PC-9 (cell line): ENCODE measurements around the gene HOXA11. TPM values are rescaled to one million over a fixed set of nuclear protein-coding genes. Genes with fewer than 3 reads are reported as not detected.

Source experiments
- BruUV-seq: library from RNA; stranded (reverse); fragments of 400-500 nt; replicated peaks from 2 replicates; lab custom pipeline; 2021; lab: Mats Ljungman, UMichigan
- CTCF ChIA-PET: fragments of 300-600 bp; sonication (Branson Sonifier 250); formaldehyde crosslinking; loops from one replicate; lab custom pipeline; 2022; ENCODE audit warnings: antibody characterized with exemption; lab: Charles Lee
- POLR2A ChIA-PET: fragments of 300-600 bp; sonication (Branson Sonifier 250); formaldehyde crosslinking; loops from one replicate; lab custom pipeline; 2022; ENCODE audit warnings: antibody characterized with exemption; ENCODE audit not compliant: unreplicated experiment; lab: Charles Lee
- DNase-seq, 2 experiments: peaks; one replicate each; pipeline versions ENCODE4 v3.0.0 to v3.0.0-alpha.2; 2015 to 2022; ENCODE audit warnings: mixed read lengths in 1 of 2
- H2AFZ ChIP-seq: fragments of 200-600 bp; sonication (generic); 2 replicates; pipeline ENCODE4 v1.8.1; 2017; ENCODE audit warnings: antibody characterized with exemption
- H3F3A ChIP-seq: fragments of 200-600 bp; sonication (generic); 2 replicates; pipeline ENCODE4 v1.8.1; 2017; ENCODE audit warnings: antibody characterized with exemption, mild to moderate bottlenecking, low read depth; ENCODE audit not compliant: insufficient read depth
- H3K27ac ChIP-seq: fragments of 200-600 bp; sonication (generic); 2 replicates; pipeline ENCODE4 v1.6.1; 2016; ENCODE audit warnings: mixed run types
- H3K27me3 ChIP-seq: fragments of 200-600 bp; sonication (generic); 2 replicates; pipeline ENCODE4 v1.6.1; 2016; ENCODE audit warnings: low read depth, mixed run types; ENCODE audit not compliant: insufficient read depth
- H3K36me3 ChIP-seq: fragments of 200-600 bp; sonication (generic); 2 replicates; pipeline ENCODE4 v1.6.1; 2016; ENCODE audit warnings: low read depth, mixed run types
- H3K4me1 ChIP-seq: fragments of 200-600 bp; sonication (generic); replicated peaks from 2 replicates; pipeline ENCODE4 v1.6.1; 2016; ENCODE audit warnings: mixed run types; ENCODE audit not compliant: insufficient read depth
- H3K4me2 ChIP-seq: fragments of 200-600 bp; sonication (generic); 2 replicates; pipeline ENCODE4 v1.6.1; 2017; ENCODE audit warnings: mixed run types
- H3K4me3 ChIP-seq: fragments of 200-600 bp; sonication (generic); 2 replicates; pipeline ENCODE4 v1.6.1; 2016; ENCODE audit warnings: mixed run types
- H3K79me2 ChIP-seq: fragments of 200-600 bp; sonication (generic); 2 replicates; pipeline ENCODE4 v1.6.1; 2017; ENCODE audit warnings: low read depth, mixed run types
- H3K9me2 ChIP-seq: fragments of 200-600 bp; sonication (generic); 2 replicates; pipeline ENCODE4 v1.8.1; 2017; ENCODE audit warnings: mild to moderate bottlenecking; ENCODE audit not compliant: insufficient read depth
- H3K9me3 ChIP-seq: fragments of 200-600 bp; sonication (generic); 2 replicates; pipeline ENCODE4 v1.8.1; 2016; ENCODE audit warnings: low read depth; ENCODE audit not compliant: insufficient read depth
- H4K20me1 ChIP-seq: fragments of 200-600 bp; sonication (generic); 2 replicates; pipeline ENCODE4 v1.8.1; 2017; ENCODE audit not compliant: insufficient read depth
- EZH2 ChIP-seq: fragments of 200-600 bp; sonication (generic); IDR thresholded peaks from 2 replicates; pipeline ENCODE4 v1.8.0; 2017; ENCODE audit warnings: antibody characterized with exemption, low read depth
- intact Hi-C: fragments of 100-400 bp; cut with micrococcal nuclease; formaldehyde crosslinking; loops from one replicate; pipeline ENCODE4 v1.10.0; 2022; ENCODE audit not compliant: unreplicated experiment
- total RNA-seq: library from RNA; stranded (reverse); gene quantifications from 2 replicates; pipeline ENCODE4 v1.2.3, GENCODE V29; 2021
- TF ChIP-seq, protein P1 (sequence below): fragments of 200-600 bp; sonication (generic); conservative IDR thresholded peaks from 2 replicates; pipeline ENCODE4 v1.6.1; 2017; ENCODE audit warnings: mixed run types, antibody characterized with exemption, mild to moderate bottlenecking, moderate library complexity

Gene HOXA11
- total RNA-seq, 1 experiment from 2014 or later, result 0.26 TPM

DNA sequence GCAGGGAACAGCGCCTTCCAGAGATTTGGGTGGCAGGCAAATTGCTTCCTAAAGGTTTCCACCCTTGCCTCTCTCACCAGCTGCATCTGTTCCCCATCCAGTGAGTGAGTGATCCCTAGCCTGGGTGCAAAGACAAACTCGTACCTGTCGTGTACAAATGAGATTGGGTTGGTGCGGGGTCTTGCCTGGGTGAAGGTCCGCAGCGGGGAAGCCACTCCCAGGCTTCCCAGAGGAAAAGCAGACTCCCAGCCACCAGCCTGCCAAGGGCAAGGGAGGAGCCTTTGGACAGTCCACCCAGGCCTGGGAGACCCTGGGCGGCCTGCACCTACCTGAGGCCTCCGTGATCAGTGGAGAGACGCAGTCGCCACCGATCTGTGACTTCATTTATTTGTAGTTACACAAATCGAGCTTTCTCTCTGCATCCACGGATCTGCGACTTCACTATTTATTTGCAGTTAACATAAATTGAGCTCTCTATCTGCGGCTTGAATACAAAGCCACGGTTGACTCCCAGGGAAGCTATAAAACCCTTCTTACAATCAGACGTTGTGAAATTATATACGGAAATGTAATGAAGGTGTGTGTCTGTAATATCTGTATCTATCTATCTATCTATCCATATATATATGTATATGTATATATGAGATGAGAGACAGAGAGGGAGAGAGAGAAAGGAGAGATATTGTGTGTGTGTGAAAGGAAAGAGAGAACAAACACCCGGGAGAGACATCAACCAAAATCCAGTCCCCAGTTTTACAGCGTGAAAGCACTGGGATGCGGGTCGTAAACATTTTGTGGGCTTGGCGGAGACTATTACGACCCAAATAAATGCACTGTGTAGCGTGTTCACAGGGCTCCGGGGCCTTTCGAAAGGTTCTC, 25.5 kb downstream of the HOXA11 start:
- Histone ChIP-seq H3K9me3 (no peaks in the 10 kb centered on the region), H3K27me3 (no peaks in the 10 kb centered on the region), H3K4me1 (0 out of 2 replicates have a peak, but pooled peaks cover 3% of the 10 kb centered on the region), H3K9me2 (no peaks in the 10 kb centered on the region), H2AFZ (no peak overlapping the region), H3K36me3 (no peaks in the 10 kb centered on the region), H3K4me2 (no peak overlapping the region), H3K4me3 (no peak overlapping the region), H3K27ac (no peak overlapping the region), H3F3A (peaks cover 14% of the 10 kb centered on the region; the same call in 1 of the 2 replicates), H4K20me1 (no peaks in the 10 kb centered on the region), H3K79me2 (no peaks in the 10 kb centered on the region)
- TF ChIP-seq, protein P1, sequence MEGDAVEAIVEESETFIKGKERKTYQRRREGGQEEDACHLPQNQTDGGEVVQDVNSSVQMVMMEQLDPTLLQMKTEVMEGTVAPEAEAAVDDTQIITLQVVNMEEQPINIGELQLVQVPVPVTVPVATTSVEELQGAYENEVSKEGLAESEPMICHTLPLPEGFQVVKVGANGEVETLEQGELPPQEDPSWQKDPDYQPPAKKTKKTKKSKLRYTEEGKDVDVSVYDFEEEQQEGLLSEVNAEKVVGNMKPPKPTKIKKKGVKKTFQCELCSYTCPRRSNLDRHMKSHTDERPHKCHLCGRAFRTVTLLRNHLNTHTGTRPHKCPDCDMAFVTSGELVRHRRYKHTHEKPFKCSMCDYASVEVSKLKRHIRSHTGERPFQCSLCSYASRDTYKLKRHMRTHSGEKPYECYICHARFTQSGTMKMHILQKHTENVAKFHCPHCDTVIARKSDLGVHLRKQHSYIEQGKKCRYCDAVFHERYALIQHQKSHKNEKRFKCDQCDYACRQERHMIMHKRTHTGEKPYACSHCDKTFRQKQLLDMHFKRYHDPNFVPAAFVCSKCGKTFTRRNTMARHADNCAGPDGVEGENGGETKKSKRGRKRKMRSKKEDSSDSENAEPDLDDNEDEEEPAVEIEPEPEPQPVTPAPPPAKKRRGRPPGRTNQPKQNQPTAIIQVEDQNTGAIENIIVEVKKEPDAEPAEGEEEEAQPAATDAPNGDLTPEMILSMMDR, result no peak
- TF ChIP-seq EZH2, result no peak
- POLR2A ChIA-PET, result no interaction called here
- no TSS peak for BruUV-seq
- intact Hi-C loops, result loop anchor here (2.0 to 10.0 kb wide), 4 partner anchors 935 to 1592 kb away; no protein-coding TSS in a partner anchor
- DNase-seq, result no peak
- CTCF ChIA-PET, result interaction anchor here (1.5 kb wide), 1 partner anchor 473 kb away, joined by 4 read pairs; no protein-coding TSS in a partner anchor

DNA sequence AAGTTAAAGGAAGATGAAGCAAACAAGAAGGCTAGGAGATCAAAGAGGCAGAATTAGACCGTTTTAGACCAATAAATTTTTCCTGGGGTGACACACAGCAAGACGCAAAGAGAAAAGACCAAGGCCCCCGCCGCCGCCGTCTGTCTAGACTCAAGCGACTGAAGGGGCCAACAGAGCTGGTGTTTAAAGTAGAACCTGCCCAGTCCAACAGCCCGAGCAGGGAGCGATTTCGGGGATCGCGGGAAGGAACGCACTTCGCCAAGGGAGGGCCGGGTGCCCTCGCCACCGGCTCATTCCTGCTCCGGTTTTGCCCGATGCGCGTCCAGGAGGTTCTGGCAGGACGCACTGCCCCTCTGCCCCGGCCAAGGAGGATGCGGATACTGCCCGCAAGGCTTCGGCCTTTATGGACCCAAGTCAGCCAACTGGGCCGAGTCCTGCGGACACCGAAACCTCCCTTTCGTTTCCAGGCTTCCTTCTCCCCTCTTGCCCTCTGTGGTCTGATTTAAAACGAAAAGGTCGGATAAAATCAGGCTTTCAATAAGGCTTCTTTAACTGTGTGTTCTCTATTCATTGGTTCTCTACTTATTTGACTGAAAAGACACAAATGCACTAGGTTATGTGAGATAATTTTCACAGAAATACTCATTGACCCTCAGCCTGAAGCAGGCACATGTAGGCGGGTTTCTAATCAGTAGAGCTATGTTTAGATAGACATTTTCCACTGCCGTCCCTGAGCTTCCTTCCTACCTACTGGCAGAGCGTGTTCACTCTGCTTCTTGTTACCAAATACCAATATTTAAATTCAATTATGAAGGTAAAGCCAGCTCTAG, 26.4 kb downstream of the HOXA11 start:
- Histone ChIP-seq H3K9me2 (no peaks in the 10 kb centered on the region), H3K9me3 (no peaks in the 10 kb centered on the region), H4K20me1 (no peaks in the 10 kb centered on the region), H2AFZ (no peak overlapping the region), H3K27me3 (no peaks in the 10 kb centered on the region), H3K27ac (no peak overlapping the region), H3K4me2 (no peak overlapping the region), H3K4me3 (no peak overlapping the region), H3F3A (peaks cover 14% of the 10 kb centered on the region; the same call in 1 of the 2 replicates), H3K79me2 (no peaks in the 10 kb centered on the region), H3K4me1 (0 out of 2 replicates have a peak, but pooled peaks cover 3% of the 10 kb centered on the region), H3K36me3 (no peaks in the 10 kb centered on the region)
- ChIA-PET POLR2A (no interaction called here), CTCF (interaction anchor here (1.5 kb wide), 1 partner anchor 472 kb away, joined by 4 read pairs; no protein-coding TSS in a partner anchor)
- intact Hi-C loops, result no loop called here
- no peak for DNase-seq
- TF ChIP-seq, protein P1, result no peak
- TF ChIP-seq EZH2, result no peak
- no TSS peak for BruUV-seq
